ENCODE results near the gene DRD2. TPM values are rescaled to one million over a fixed set of nuclear protein-coding genes. Genes with fewer than 3 reads are reported as not detected.

Gene DRD2
- total RNA-seq, 1 donor from 2014 or later = not detected

- TF ChIP-seq CTCF (conservative IDR thresholded peaks at IDR 0.05; ENCODE audit: low read depth, low read length) = no peak
- H3K4me3 ChIP-seq (ENCODE audit: low read depth, low read length) = no peak overlapping the region
- DNase-seq (ENCODE audit: low read depth) = no peak
Observed at GRCh38 chr11:113484223-113484622, 9.0 kb upstream of the DRD2 start.

- H3K4me3 ChIP-seq (ENCODE audit: low read depth, low read length) = no peak overlapping the region
- TF ChIP-seq CTCF (conservative IDR thresholded peaks at IDR 0.05; ENCODE audit: low read depth, low read length) = no peak
- no peak for DNase-seq (ENCODE audit: low read depth)
Observed at GRCh38 chr11:113481672-113482071, 6.5 kb upstream of the DRD2 start.

- no peak for TF ChIP-seq CTCF (conservative IDR thresholded peaks at IDR 0.05; ENCODE audit: low read depth, low read length)
- no peak for DNase-seq (ENCODE audit: low read depth)
Observed at GRCh38 chr11:113481226-113481625, 6.0 kb upstream of the DRD2 start.

GRCh38 chr11:113477321-113477720 lies 2.1 kb upstream of the DRD2 start:
- H3K4me3 ChIP-seq (ENCODE audit: low read depth, low read length) = no peak overlapping the region
- no peak for TF ChIP-seq CTCF (conservative IDR thresholded peaks at IDR 0.05; ENCODE audit: low read depth, low read length)
- no peak for DNase-seq (ENCODE audit: low read depth)

More at GRCh38 chr11:113481226-113481625, 6.0 kb upstream of the DRD2 start:
- no peak overlapping the region for H3K4me3 ChIP-seq (ENCODE audit: low read depth, low read length)

GRCh38 chr11:113476553-113476952 lies 1.4 kb upstream of the DRD2 start:
- TF ChIP-seq CTCF (conservative IDR thresholded peaks at IDR 0.05; ENCODE audit: low read depth, low read length) = no peak
- H3K4me3 ChIP-seq (ENCODE audit: low read depth, low read length) = no peak overlapping the region
- DNase-seq (ENCODE audit: low read depth) = no peak

GRCh38 chr11:113474362-113475159 lies 637 bp downstream of the DRD2 start:
- peak; percentile 6 for DNase-seq (ENCODE audit: low read depth)
- no peak overlapping the region for H3K4me3 ChIP-seq (ENCODE audit: low read depth, low read length)
- TF ChIP-seq CTCF (conservative IDR thresholded peaks at IDR 0.05; ENCODE audit: low read depth, low read length) = no peak

- H3K4me3 ChIP-seq (ENCODE audit: low read depth, low read length) = no peak overlapping the region
- no peak for TF ChIP-seq CTCF (conservative IDR thresholded peaks at IDR 0.05; ENCODE audit: low read depth, low read length)
- DNase-seq (ENCODE audit: low read depth) = no peak
Observed at GRCh38 chr11:113473983-113474361, 1.2 kb downstream of the DRD2 start.

All from epithelial cell of proximal tubule (primary cell).